ENCODE data around the gene ABT1. TPM values are rescaled to one million over a fixed set of nuclear protein-coding genes. Genes with fewer than 3 reads are reported as not detected.
A peak's percentile ranks its signal among the peaks of the same experiment; 100 is the strongest.

Gene ABT1
- polyA plus RNA-seq, 1 of the 3 experiments (the other 2 are of a cell fraction) = 15.4 TPM

- Histone ChIP-seq H4K20me1 (ENCODE audit: insufficient read depth) (no peaks in the 10 kb centered on the region), H3K79me2 (ENCODE audit: insufficient read depth) (no peaks in the 10 kb centered on the region), H3K27me3 (ENCODE audit: insufficient read depth) (no peaks in the 10 kb centered on the region), H3K27ac (ENCODE audit: low read depth in 2 of 2, low read length in 1 of 2) (peak overlapping the region; percentile 44 to 83; a peak in 3 of 4 replicates), H3K36me3 (replicated peaks in 1 of 2; ENCODE audit: control insufficient read depth in 1 of 2, insufficient read depth in 2 of 2, low read length in 1 of 2) (no peaks in the 10 kb centered on the region), H3K4me2 (peak overlapping the region; percentile 80), H3F3A (replicated peaks; ENCODE audit: insufficient read depth) (peaks cover 50% of the 10 kb centered on the region), H3K9me2 (no peaks in the 10 kb centered on the region), H3K4me1 (ENCODE audit: control insufficient read depth in 1 of 2, insufficient read depth in 2 of 2, low read depth in 1 of 2, low read length in 1 of 2) (peaks cover 0 to 3% of the 10 kb centered on the region in 2 experiments; a peak in 2 of 4 replicates), H3K4me3 (ENCODE audit: low read depth in 2 of 2, low read length in 1 of 2) (peak overlapping the region; percentile 68 to 84), H3K9me3 (no peaks in the 10 kb centered on the region), H2AFZ (ENCODE audit: low read depth) (peak overlapping the region; percentile 91), H3K9ac (peak overlapping the region; percentile 59)
- CTCF ChIA-PET = interaction anchor here (1.3 to 4.6 kb wide), 3 partner anchors 18 to 223 kb away, joined by 3 to 24 read pairs (median 5); no protein-coding TSS in a partner anchor
- DNase-seq = no peak
- POLR2A ChIA-PET = interaction anchor here (2.1 kb wide), 1 partner anchor 16 kb away, joined by 7 read pairs; the partner anchor contains the start of gene HMGN4
- WGBS (ENCODE audit: low lambda C conversion rate) = 5% methylated on average over 1 of the region's 1 CpG
- TF ChIP-seq GATA2 (CRISPR knock-in tag; IDR thresholded peaks at IDR 0.05) = no peak
- no peak for TF ChIP-seq ZBTB33 (IDR thresholded peaks at IDR 0.05; ENCODE audit: borderline replicate concordance, low read depth)
- no peak for TF ChIP-seq POLR2AphosphoS5 (IDR thresholded peaks at IDR 0.05; ENCODE audit: low read depth, low read length)
- no peak for TF ChIP-seq FOXJ3 (CRISPR knock-in tag; IDR thresholded peaks at IDR 0.05)
- no peak for TF ChIP-seq RFX5 (IDR thresholded peaks at IDR 0.05; ENCODE audit: low read length)
- TF ChIP-seq MXI1 (IDR thresholded peaks at IDR 0.05; ENCODE audit: low read depth, low read length) = no peak
- TF ChIP-seq CHD2 (IDR thresholded peaks at IDR 0.05; ENCODE audit: low read length, partially characterized antibody) = no peak
- no peak for TF ChIP-seq RAD21 (IDR thresholded peaks at IDR 0.05; ENCODE audit: low read length)
Observed at GRCh38 chr6:26554447-26554696, 42.4 kb upstream of the ABT1 start.

GRCh38 chr6:26554697-26555504, 41.9 kb upstream of the ABT1 start:
- H3K9me2 ChIP-seq = no peaks in the 10 kb centered on the region
- no peaks in the 10 kb centered on the region for H3K36me3 ChIP-seq (replicated peaks in 1 of 2; ENCODE audit: control insufficient read depth in 1 of 2, insufficient read depth in 2 of 2, low read length in 1 of 2)
- no peak for DNase-seq
- no peaks in the 10 kb centered on the region for H3K9me3 ChIP-seq
- peak; percentile 61; the same call in 1 of the 2 replicates for TF ChIP-seq TEAD4 (IDR thresholded peaks at IDR 0.05; ENCODE audit: borderline replicate concordance, insufficient read depth)
- TF ChIP-seq NRF1 (IDR thresholded peaks at IDR 0.05; ENCODE audit: low read depth, low read length) = no peak
- peak; percentile 14 for TF ChIP-seq CHD2 (IDR thresholded peaks at IDR 0.05; ENCODE audit: low read length, partially characterized antibody)
- TF ChIP-seq MXI1 (IDR thresholded peaks at IDR 0.05; ENCODE audit: low read depth, low read length) = peak; percentile 58
- TF ChIP-seq RCOR1 (IDR thresholded peaks at IDR 0.05; ENCODE audit: low read length) = peak; percentile 56; the same call in 1 of the 2 replicates
- TF ChIP-seq FOSL2 (IDR thresholded peaks at IDR 0.05; ENCODE audit: borderline replicate concordance, low read depth) = peak; percentile 43; the same call in 1 of the 2 replicates
- no peak for TF ChIP-seq CTCF (IDR thresholded peaks at IDR 0.05)
- no peaks in the 10 kb centered on the region for H4K20me1 ChIP-seq (ENCODE audit: insufficient read depth)
- H3K4me3 ChIP-seq (ENCODE audit: low read depth in 2 of 2, low read length in 1 of 2) = peak overlapping the region; percentile 68 to 84
- H3K4me1 ChIP-seq (ENCODE audit: control insufficient read depth in 1 of 2, insufficient read depth in 2 of 2, low read depth in 1 of 2, low read length in 1 of 2) = peaks cover 0 to 3% of the 10 kb centered on the region in 2 experiments; a peak in 2 of 4 replicates
- peak overlapping the region; percentile 80 for H3K4me2 ChIP-seq
- ChIA-PET POLR2A (no interaction called here), CTCF (interaction anchor here (0.8 to 4.6 kb wide), 3 partner anchors 17 to 213 kb away, joined by 3 to 24 read pairs (median 5); no protein-coding TSS in a partner anchor)
- 3% methylated on average over 27 of the region's 27 CpGs for WGBS (ENCODE audit: low lambda C conversion rate)
- H3K79me2 ChIP-seq (ENCODE audit: insufficient read depth) = no peaks in the 10 kb centered on the region
- H2AFZ ChIP-seq (ENCODE audit: low read depth) = peak overlapping the region; percentile 91
- peak overlapping the region; percentile 59 for H3K9ac ChIP-seq
- peak overlapping the region; percentile 64 to 83 for H3K27ac ChIP-seq (ENCODE audit: low read depth in 2 of 2, low read length in 1 of 2)
- H3F3A ChIP-seq (replicated peaks; ENCODE audit: insufficient read depth) = peaks cover 50% of the 10 kb centered on the region
- H3K27me3 ChIP-seq (ENCODE audit: insufficient read depth) = no peaks in the 10 kb centered on the region

Measured in SK-N-SH (cell line).